ENCODE measurements around the gene VPS26C.
"Not testable (repeated sequence)": the region's sequence is repeated elsewhere in the genome, so short reads cannot be mapped to it uniquely, and the experiment has no call there.

GRCh38 chr21:37283191-37283710 lies 16.1 kb upstream of the VPS26C start:
- not testable (repeated sequence) for TF ChIP-seq CTCF (IDR thresholded peaks at IDR 0.05; ENCODE audit: low read length); EZH2 (IDR thresholded peaks at IDR 0.05; ENCODE audit: borderline replicate concordance, low read length)
